HUES64 (cell line): ENCODE results near the gene BMP2K.

Experiments used
- H3K27ac ChIP-seq: 2 replicates; pipeline ENCODE4 v1.7.0; 2013; ENCODE audit warnings: low read depth, low read length, inconsistent platforms
- H3K27me3 ChIP-seq: 2 replicates; pipeline ENCODE4 v1.6.1; 2013; ENCODE audit warnings: mild to moderate bottlenecking, low read length; ENCODE audit not compliant: insufficient read depth
- H3K36me3 ChIP-seq: 2 replicates; pipeline ENCODE4 v1.6.1; 2013; ENCODE audit warnings: mild to moderate bottlenecking, low read length; ENCODE audit not compliant: insufficient read depth
- H3K4me1 ChIP-seq: 2 replicates; pipeline ENCODE4 v1.6.1; 2013; ENCODE audit warnings: mild to moderate bottlenecking, low read length, moderate library complexity; ENCODE audit not compliant: insufficient read depth
- H3K4me3 ChIP-seq: 2 replicates; pipeline ENCODE4 v1.5.1; 2013; ENCODE audit warnings: mild to moderate bottlenecking, low read length, moderate library complexity
- H3K9ac ChIP-seq: 2 replicates; pipeline ENCODE4 v1.6.1; 2013; ENCODE audit warnings: mild to moderate bottlenecking, low read depth, low read length
- H3K9me3 ChIP-seq: 2 replicates; pipeline ENCODE4 v1.6.1; 2013; ENCODE audit warnings: low read depth, low read length; ENCODE audit not compliant: insufficient read depth
- WGBS: fragments of 150-250, 120-280 bp; methylation state at CpG from one replicate; pipeline ENCODE4 v1.1.7; 2013; ENCODE audit warnings: missing lambda C conversion rate; 5-methylcytosine and 5-hydroxymethylcytosine counted together

Gene BMP2K

GRCh38 chr4:78938474-78938867 lies 162.3 kb downstream of the BMP2K start:
- Histone ChIP-seq H3K4me1 (peaks cover 31% of the 10 kb centered on the region), H3K27me3 (peaks cover 14% of the 10 kb centered on the region; the same call in 1 of the 2 replicates), H3K4me3 (peak overlapping the region; percentile 96), H3K9me3 (no peaks in the 10 kb centered on the region), H3K27ac (no peak overlapping the region), H3K36me3 (peaks cover 17% of the 10 kb centered on the region), H3K9ac (peak overlapping the region; percentile 81)
- 14% methylated on average over 7 of the region's 7 CpGs for WGBS

- WGBS = under 1% methylated on average over 77 of the region's 77 CpGs
- Histone ChIP-seq H3K27me3 (peaks cover 14% of the 10 kb centered on the region; the same call in 1 of the 2 replicates), H3K4me1 (peaks cover 31% of the 10 kb centered on the region), H3K9me3 (no peaks in the 10 kb centered on the region), H3K36me3 (peaks cover 12% of the 10 kb centered on the region; the same call in 1 of the 2 replicates), H3K27ac (peak within 1 kb of the TSS; percentile 54), H3K9ac (peak within 1 kb of the TSS; percentile 81), H3K4me3 (peak within 1 kb of the TSS; percentile 96)
Observed at GRCh38 chr4:78938868-78939666, 162.9 kb downstream of the BMP2K start, which contains the start of gene PAQR3. Gene PAQR3 (minus strand): TSS chr4:78939438. CDS start chr4:78939224, 214 bp downstream.

DNA sequence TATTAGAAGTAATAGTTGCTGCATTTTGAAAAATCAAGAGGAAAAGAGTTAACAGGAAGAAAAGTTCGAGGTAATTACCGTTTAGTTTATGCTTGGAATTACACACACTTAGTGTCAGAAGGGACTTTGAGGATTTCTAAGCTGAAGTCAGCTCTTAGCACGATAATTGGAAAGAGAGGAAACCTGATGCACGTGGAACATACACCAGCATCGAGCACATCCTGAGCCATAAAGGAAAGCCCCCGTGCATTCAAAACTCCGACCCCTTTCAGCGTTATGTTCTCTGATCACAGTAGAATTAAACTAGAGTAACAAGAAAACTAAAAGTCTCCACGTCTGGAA lies 163.5 kb downstream of the BMP2K start:
- peaks cover 31% of the 10 kb centered on the region for H3K4me1 ChIP-seq
- H3K27me3 ChIP-seq = peaks cover 14% of the 10 kb centered on the region; the same call in 1 of the 2 replicates
- WGBS = 3% methylated on average over 8 of the region's 9 CpGs
- H3K36me3 ChIP-seq = peaks cover 6% of the 10 kb centered on the region; the same call in 1 of the 2 replicates
- H3K9me3 ChIP-seq = no peaks in the 10 kb centered on the region
- H3K27ac ChIP-seq = peak overlapping the region; percentile 54; the same call in 1 of the 2 replicates
- peak overlapping the region; percentile 96 for H3K4me3 ChIP-seq
- peak overlapping the region; percentile 64; the same call in 1 of the 2 replicates for H3K9ac ChIP-seq

- no peak overlapping the region for H3K27ac ChIP-seq
- peaks cover 31% of the 10 kb centered on the region for H3K4me1 ChIP-seq
- no peaks in the 10 kb centered on the region for H3K9me3 ChIP-seq
- no peaks in the 10 kb centered on the region for H3K36me3 ChIP-seq
- H3K9ac ChIP-seq = no peak overlapping the region
- 94% methylated on average over 5 of the region's 5 CpGs for WGBS
- no peak overlapping the region for H3K4me3 ChIP-seq
- H3K27me3 ChIP-seq = peaks cover 14% of the 10 kb centered on the region; the same call in 1 of the 2 replicates
Observed at GRCh38 chr4:78940752-78941151, 164.6 kb downstream of the BMP2K start.

DNA sequence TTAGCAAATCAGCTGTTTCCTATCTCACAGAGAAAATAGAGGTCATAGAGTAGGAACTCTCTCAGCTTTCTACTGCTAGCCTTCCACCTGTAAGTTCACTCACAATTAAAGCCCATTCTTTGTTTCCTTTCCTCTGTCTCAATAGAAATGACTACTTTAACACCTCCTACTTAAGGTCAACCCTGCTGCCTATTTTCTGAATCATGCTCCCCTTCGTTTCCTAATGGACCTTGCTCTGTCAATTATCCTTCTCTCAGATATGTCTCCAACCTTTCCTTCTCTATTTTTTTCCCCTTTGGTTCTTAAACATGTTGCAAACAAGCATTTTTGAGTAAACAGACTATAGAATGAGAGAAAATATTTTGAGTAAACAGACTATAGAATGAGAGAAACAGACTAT lies 168.2 kb downstream of the BMP2K start:
- Histone ChIP-seq H3K4me3 (no peak overlapping the region), H3K9ac (no peak overlapping the region), H3K36me3 (no peaks in the 10 kb centered on the region), H3K4me1 (peaks cover 10% of the 10 kb centered on the region), H3K27me3 (peaks cover 14% of the 10 kb centered on the region; the same call in 1 of the 2 replicates), H3K27ac (no peak overlapping the region), H3K9me3 (no peaks in the 10 kb centered on the region)
- 83% methylated on average over 1 of the region's 1 CpG for WGBS

GRCh38 chr4:78945651-78946179 lies 169.6 kb downstream of the BMP2K start:
- H3K9me3 ChIP-seq = no peaks in the 10 kb centered on the region
- no peak overlapping the region for H3K4me3 ChIP-seq
- no peak overlapping the region for H3K27ac ChIP-seq
- no peaks in the 10 kb centered on the region for H3K4me1 ChIP-seq
- no peaks in the 10 kb centered on the region for H3K36me3 ChIP-seq
- peaks cover 8% of the 10 kb centered on the region; the same call in 1 of the 2 replicates for H3K27me3 ChIP-seq
- H3K9ac ChIP-seq = no peak overlapping the region
- 97% methylated on average over 2 of the region's 3 CpGs for WGBS

DNA sequence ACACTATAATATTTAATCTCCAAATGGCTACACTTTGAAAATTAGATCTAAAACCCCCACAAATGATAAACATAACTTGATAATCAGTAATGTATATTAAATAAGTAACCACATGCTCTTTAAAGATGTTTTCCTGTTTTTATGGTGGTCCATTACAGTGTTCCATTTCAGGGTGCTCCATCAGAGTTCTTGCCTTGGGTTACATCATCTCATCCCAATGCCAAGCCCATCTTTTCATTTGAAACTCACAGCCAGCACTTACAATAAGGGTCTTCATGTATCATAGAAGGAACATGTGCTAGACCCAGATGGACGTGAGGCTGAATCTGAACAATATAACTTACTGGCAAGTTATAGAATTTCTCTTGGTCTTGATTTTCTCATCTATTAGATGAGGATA lies 173.6 kb downstream of the BMP2K start:
- Histone ChIP-seq H3K9me3 (no peaks in the 10 kb centered on the region), H3K27ac (no peak overlapping the region), H3K27me3 (no peaks in the 10 kb centered on the region), H3K4me1 (no peaks in the 10 kb centered on the region), H3K36me3 (no peaks in the 10 kb centered on the region), H3K9ac (no peak overlapping the region), H3K4me3 (no peak overlapping the region)
- 100% methylated on average over 1 of the region's 1 CpG for WGBS

DNA sequence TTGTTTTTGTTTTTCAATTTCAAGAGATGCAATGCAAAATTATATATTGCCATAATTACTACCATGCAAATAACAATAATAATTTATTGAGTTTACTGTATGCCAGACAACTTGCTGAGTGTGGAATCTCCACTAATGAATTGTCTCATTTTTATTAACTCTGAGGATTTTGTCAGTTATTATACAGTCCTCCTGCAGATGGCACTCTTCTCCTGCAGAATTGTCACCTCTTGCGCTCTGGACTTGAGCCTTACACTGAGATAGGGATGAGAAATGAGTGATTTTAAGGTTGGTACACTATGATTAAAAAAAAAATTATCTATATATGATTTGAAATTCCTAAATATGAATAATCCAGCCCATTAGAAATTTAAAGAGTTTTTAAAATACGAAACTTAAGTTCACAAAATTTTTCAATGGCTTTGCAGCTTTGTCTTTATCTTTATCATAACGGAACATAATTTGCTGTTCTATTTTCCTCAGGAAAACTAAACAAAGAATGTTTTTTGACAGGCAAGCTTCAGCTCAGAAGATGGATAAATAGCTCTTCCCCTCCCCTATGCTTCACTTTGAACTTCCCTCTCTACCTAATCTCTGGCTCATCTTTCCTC lies 175.8 kb downstream of the BMP2K start:
- H3K36me3 ChIP-seq = no peaks in the 10 kb centered on the region
- WGBS = 86% methylated on average over 2 of the region's 3 CpGs
- H3K9ac ChIP-seq = no peak overlapping the region
- no peak overlapping the region for H3K4me3 ChIP-seq
- H3K4me1 ChIP-seq = no peaks in the 10 kb centered on the region
- no peaks in the 10 kb centered on the region for H3K27me3 ChIP-seq
- H3K27ac ChIP-seq = no peak overlapping the region
- no peaks in the 10 kb centered on the region for H3K9me3 ChIP-seq

DNA sequence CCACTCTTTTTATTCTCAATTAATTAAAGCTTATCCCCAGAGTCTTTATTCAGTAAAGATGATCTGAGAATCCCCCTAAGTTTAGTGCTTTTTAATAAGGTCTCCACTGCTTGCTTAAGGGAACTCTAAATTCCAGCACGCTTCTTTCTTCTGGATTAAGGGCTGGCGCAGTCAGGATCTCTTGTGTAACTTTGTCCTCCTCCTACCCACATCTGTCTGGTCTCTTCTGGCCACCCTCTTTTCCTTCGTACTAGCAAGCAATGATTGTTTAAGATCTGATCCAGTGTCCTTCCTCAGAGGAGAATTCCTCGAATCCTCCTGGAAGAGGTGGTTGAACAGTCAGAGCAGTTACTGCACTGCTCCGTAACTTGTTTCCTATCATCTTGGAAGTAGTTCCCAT lies 177.1 kb downstream of the BMP2K start:
- WGBS = 92% methylated on average over 5 of the region's 5 CpGs
- Histone ChIP-seq H3K9ac (no peak overlapping the region), H3K9me3 (no peaks in the 10 kb centered on the region), H3K27me3 (no peaks in the 10 kb centered on the region), H3K4me3 (no peak overlapping the region), H3K36me3 (no peaks in the 10 kb centered on the region), H3K27ac (no peak overlapping the region), H3K4me1 (no peaks in the 10 kb centered on the region)

- 54% methylated on average over 11 of the region's 11 CpGs for WGBS
- H3K4me1 ChIP-seq = no peaks in the 10 kb centered on the region
- no peaks in the 10 kb centered on the region for H3K27me3 ChIP-seq
- H3K27ac ChIP-seq = no peak overlapping the region
- no peaks in the 10 kb centered on the region for H3K36me3 ChIP-seq
- H3K9ac ChIP-seq = no peak overlapping the region
- H3K9me3 ChIP-seq = no peaks in the 10 kb centered on the region
- no peak overlapping the region for H3K4me3 ChIP-seq
Observed at GRCh38 chr4:78953769-78954666, 177.9 kb downstream of the BMP2K start.
